ENCODE measurements around the gene EIF5AL1.

EIF5AL1 gene

GRCh38 chr10:79468841-79469585 is 43.3 kb upstream of the EIF5AL1 start:
- Histone ChIP-seq H3K27ac (replicated peaks) (no peak overlapping the region; the same call in 1 of the 2 replicates), H3K4me3 (replicated peaks; ENCODE audit: insufficient read depth, low read length) (no peak overlapping the region), H3K27me3 (ENCODE audit: insufficient read depth, poor library complexity, severe bottlenecking) (no peaks in the 10 kb centered on the region)
- TF ChIP-seq GABPA (IDR thresholded peaks at IDR 0.05; ENCODE audit: low read depth) (no peak), SPI1 (IDR thresholded peaks at IDR 0.05; ENCODE audit: borderline replicate concordance, low read depth) (no peak), POLR2AphosphoS5 (IDR thresholded peaks at IDR 0.05; ENCODE audit: low read depth) (no peak), CTCF (IDR thresholded peaks at IDR 0.05; ENCODE audit: insufficient read depth, low read length) (no peak), REST (IDR thresholded peaks at IDR 0.05; ENCODE audit: insufficient replicate concordance, low read depth) (no peak)
- no peak for DNase-seq (ENCODE audit: low read depth in 1 of 2, low spot score in 1 of 2)

GRCh38 chr10:79470096-79470495 is 42.2 kb upstream of the EIF5AL1 start:
- Histone ChIP-seq H3K27ac (replicated peaks) (no peak overlapping the region), H3K27me3 (ENCODE audit: insufficient read depth, poor library complexity, severe bottlenecking) (no peaks in the 10 kb centered on the region), H3K4me3 (replicated peaks; ENCODE audit: insufficient read depth, low read length) (no peak overlapping the region)
- no peak for TF ChIP-seq GABPA (IDR thresholded peaks at IDR 0.05; ENCODE audit: low read depth)
- TF ChIP-seq REST (IDR thresholded peaks at IDR 0.05; ENCODE audit: insufficient replicate concordance, low read depth): no peak
- no peak for TF ChIP-seq POLR2AphosphoS5 (IDR thresholded peaks at IDR 0.05; ENCODE audit: low read depth)
- no peak for TF ChIP-seq CTCF (IDR thresholded peaks at IDR 0.05; ENCODE audit: insufficient read depth, low read length)
- no peak for TF ChIP-seq SPI1 (IDR thresholded peaks at IDR 0.05; ENCODE audit: borderline replicate concordance, low read depth)
- no peak for DNase-seq (ENCODE audit: low read depth in 1 of 2, low spot score in 1 of 2)

DNA sequence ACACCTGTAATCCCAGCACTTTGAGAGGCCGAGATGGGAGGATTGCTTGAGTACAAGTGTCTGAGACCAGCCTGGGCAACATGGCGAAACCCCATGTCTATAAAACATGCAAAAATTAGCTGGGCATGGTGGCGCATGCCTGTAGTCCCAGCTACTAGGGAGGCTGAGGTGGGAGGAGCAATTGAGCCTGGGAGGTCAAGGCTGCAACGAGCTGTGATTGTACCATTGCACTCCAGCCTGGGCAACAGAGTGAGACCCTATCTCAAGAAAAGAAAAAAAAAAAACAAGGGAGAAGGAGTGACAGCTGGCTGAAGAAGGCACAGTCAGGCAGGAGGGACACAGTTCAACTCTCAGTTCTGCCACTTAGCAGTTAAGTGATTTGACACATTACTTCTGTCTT is 40.6 kb upstream of the EIF5AL1 start:
- Histone ChIP-seq H3K27me3 (ENCODE audit: insufficient read depth, poor library complexity, severe bottlenecking) (no peaks in the 10 kb centered on the region), H3K4me3 (replicated peaks; ENCODE audit: insufficient read depth, low read length) (no peak overlapping the region), H3K27ac (replicated peaks) (no peak overlapping the region)
- DNase-seq (ENCODE audit: low read depth in 1 of 2, low spot score in 1 of 2): no peak
- TF ChIP-seq GABPA (IDR thresholded peaks at IDR 0.05; ENCODE audit: low read depth) (no peak), SPI1 (IDR thresholded peaks at IDR 0.05; ENCODE audit: borderline replicate concordance, low read depth) (no peak), REST (IDR thresholded peaks at IDR 0.05; ENCODE audit: insufficient replicate concordance, low read depth) (no peak), POLR2AphosphoS5 (IDR thresholded peaks at IDR 0.05; ENCODE audit: low read depth) (no peak), CTCF (IDR thresholded peaks at IDR 0.05; ENCODE audit: insufficient read depth, low read length) (no peak)

Data from HL-60 (cell line).